Tibial nerve (tissue), 4 donors: Measurements from ENCODE around the gene ANKRD27.

ENCODE experiments used
- CTCF ChIP-seq, 5 experiments: fragments of 200-600 bp in 3 of 5; fragments of 450-650 bp in 2 of 5; sonication (generic) in 3 of 5; IDR thresholded peaks; one replicate each; pipeline ENCODE4 v1.5.1; 2016 to 2019; ENCODE audit warnings: antibody characterized with exemption in 5 of 5, mild to moderate bottlenecking in 3 of 5, moderate library complexity in 2 of 5
- EP300 ChIP-seq, 2 donors: sonication (generic); formaldehyde crosslinking; IDR thresholded peaks; one replicate each; pipeline ENCODE4 v1.6.1; 2017; ENCODE audit warnings: antibody characterized with exemption in 2 of 2, mild to moderate bottlenecking in 1 of 2
- POLR2A ChIP-seq, 2 donors: fragments of 450-650 bp; IDR thresholded peaks; one replicate each; pipeline ENCODE4 v1.6.1; 2017; ENCODE audit warnings: antibody characterized with exemption in 2 of 2, mild to moderate bottlenecking in 2 of 2, moderate library complexity in 2 of 2

GRCh38 chr19:32688311-32688710 is 13.3 kb upstream of the ANKRD27 start:
- TF ChIP-seq CTCF (IDR thresholded peaks at IDR 0.05) (no peak), EP300 (IDR thresholded peaks at IDR 0.05) (no peak), POLR2A (IDR thresholded peaks at IDR 0.05) (no peak)
